WERI-Rb-1 (cell line): ENCODE measurements around the gene CLDN25.

Source experiments
- DNase-seq: peaks from one replicate; pipeline ENCODE4 v3.0.0-alpha.2; 2020
- H3K27ac ChIP-seq: fragments of 250-450 bp; sonication (Bioruptor Pico); 2 replicates; pipeline ENCODE4 v1.5.1; 2020; ENCODE audit warnings: mild to moderate bottlenecking, moderate library complexity
- H3K27me3 ChIP-seq: fragments of 250-450 bp; sonication (Bioruptor Pico); 2 replicates; pipeline ENCODE4 v1.5.1; 2021; ENCODE audit warnings: mild to moderate bottlenecking, low read depth, moderate library complexity; ENCODE audit not compliant: insufficient read depth, severe bottlenecking
- H3K36me3 ChIP-seq: fragments of 250-450 bp; sonication (Bioruptor Pico); 2 replicates; pipeline ENCODE4 v1.5.1; 2020; ENCODE audit warnings: mild to moderate bottlenecking, moderate library complexity
- H3K4me3 ChIP-seq: 2 replicates; pipeline ENCODE4 v1.5.1; 2011; ENCODE audit warnings: low read depth, mild to moderate bottlenecking, control low read depth, low read length
- H3K9me3 ChIP-seq: fragments of 250-450 bp; sonication (Bioruptor Pico); 2 replicates; pipeline ENCODE4 v1.5.1; 2021; ENCODE audit warnings: mild to moderate bottlenecking, moderate library complexity; ENCODE audit not compliant: severe bottlenecking
- CTCF ChIP-seq: IDR thresholded peaks from 2 replicates; pipeline ENCODE4 v1.5.1; 2011; ENCODE audit warnings: low read depth, mild to moderate bottlenecking, control low read depth, inconsistent platforms, low read length

The CLDN25 gene

GRCh38 chr11:113796663-113797259 lies 17.2 kb downstream of the CLDN25 start:
- H3K4me3 ChIP-seq: no peak overlapping the region
- DNase-seq: peak; percentile 44
- peaks cover 30% of the 10 kb centered on the region for H3K36me3 ChIP-seq
- H3K27me3 ChIP-seq: no peaks in the 10 kb centered on the region
- H3K9me3 ChIP-seq: no peaks in the 10 kb centered on the region
- TF ChIP-seq CTCF: peak; percentile 62
- no peak overlapping the region for H3K27ac ChIP-seq

- Histone ChIP-seq H3K9me3 (no peaks in the 10 kb centered on the region), H3K27me3 (no peaks in the 10 kb centered on the region), H3K36me3 (peaks cover 70% of the 10 kb centered on the region), H3K4me3 (no peak overlapping the region), H3K27ac (no peak overlapping the region)
- DNase-seq: no peak
- TF ChIP-seq CTCF: no peak
These were observed 23.0 kb downstream of the CLDN25 start for GRCh38 chr11:113802621-113803020.

- Histone ChIP-seq H3K4me3 (no peak overlapping the region), H3K9me3 (no peaks in the 10 kb centered on the region), H3K36me3 (peaks cover 83% of the 10 kb centered on the region), H3K27ac (no peak overlapping the region), H3K27me3 (no peaks in the 10 kb centered on the region)
- no peak for DNase-seq
- TF ChIP-seq CTCF: no peak
These were observed 26.0 kb downstream of the CLDN25 start for GRCh38 chr11:113805640-113806039.

GRCh38 chr11:113806406-113806805 lies 26.8 kb downstream of the CLDN25 start:
- H3K4me3 ChIP-seq: no peak overlapping the region
- H3K36me3 ChIP-seq: peaks cover 85% of the 10 kb centered on the region
- no peaks in the 10 kb centered on the region for H3K27me3 ChIP-seq
- no peak overlapping the region for H3K27ac ChIP-seq
- peak; percentile 76 for TF ChIP-seq CTCF
- peak; percentile 65 for DNase-seq
- H3K9me3 ChIP-seq: no peaks in the 10 kb centered on the region

GRCh38 chr11:113808931-113809330 lies 29.3 kb downstream of the CLDN25 start:
- no peak for TF ChIP-seq CTCF
- H3K4me3 ChIP-seq: no peak overlapping the region
- no peaks in the 10 kb centered on the region for H3K9me3 ChIP-seq
- H3K27me3 ChIP-seq: no peaks in the 10 kb centered on the region
- peaks cover 82% of the 10 kb centered on the region for H3K36me3 ChIP-seq
- no peak overlapping the region for H3K27ac ChIP-seq
- no peak for DNase-seq

- no peak for DNase-seq
- Histone ChIP-seq H3K9me3 (no peaks in the 10 kb centered on the region), H3K36me3 (peaks cover 61% of the 10 kb centered on the region), H3K27ac (no peak overlapping the region), H3K27me3 (no peaks in the 10 kb centered on the region), H3K4me3 (no peak overlapping the region)
- TF ChIP-seq CTCF: no peak
These were observed 34.6 kb downstream of the CLDN25 start for GRCh38 chr11:113814181-113814580.
